Gastroesophageal sphincter (tissue), 4 donors: ENCODE measurements around the gene LTF. TPM values are rescaled to one million over a fixed set of nuclear protein-coding genes. Genes with fewer than 3 reads are reported as not detected.

Experiments
- ATAC-seq: fragments of 150-250 bp; one replicate; pipeline ENCODE4 v1.9.1; 2016; ENCODE audit warnings: mild to moderate bottlenecking, moderate library complexity
- H3K27ac ChIP-seq, 4 donors: fragments of 200-600 bp; sonication (generic) in 3 of 4; 1 replicate in 3 of 4; 2 replicates in 1 of 4; pipeline ENCODE4 v1.5.1; 2016 to 2019
- H3K27me3 ChIP-seq: fragments of 200-600 bp; sonication (generic); one replicate; pipeline ENCODE4 v1.5.1; 2019
- H3K36me3 ChIP-seq, 2 donors: fragments of 200-600 bp; sonication (generic); one replicate each; pipeline ENCODE4 v1.5.1; 2019; ENCODE audit warnings: control low read depth in 1 of 2
- H3K4me1 ChIP-seq, 3 donors: fragments of 200-600 bp; sonication (generic); 1 replicate in 2 of 3; 2 replicates in 1 of 3; pipeline ENCODE4 v1.5.1; 2016 to 2019; ENCODE audit warnings: control low read depth in 2 of 3
- H3K4me3 ChIP-seq, 2 donors: fragments of 200-600 bp; sonication (generic); one replicate each; pipeline ENCODE4 v1.5.1; 2019; ENCODE audit warnings: mild to moderate bottlenecking in 1 of 2, moderate library complexity in 1 of 2
- H3K9me3 ChIP-seq, 3 donors: fragments of 200-600 bp; sonication (generic); one replicate each; pipeline ENCODE4 v1.5.1; 2017 to 2019; ENCODE audit warnings: control low read depth in 2 of 3
- CTCF ChIP-seq, 4 experiments: fragments of 200-600 bp in 2 of 4; fragments of 450-650 bp in 2 of 4; sonication (generic) in 1 of 4; IDR thresholded peaks; one replicate each; pipeline ENCODE4 v1.5.1; 2017 to 2019; ENCODE audit warnings: antibody characterized with exemption in 4 of 4, mild to moderate bottlenecking in 2 of 4, moderate library complexity in 2 of 4
- EP300 ChIP-seq: sonication (generic); formaldehyde crosslinking; IDR thresholded peaks from one replicate; pipeline ENCODE4 v1.6.1; 2017; ENCODE audit warnings: antibody characterized with exemption, mild to moderate bottlenecking
- POLR2A ChIP-seq, 2 donors: fragments of 450-650 bp; IDR thresholded peaks; one replicate each; pipeline ENCODE4 v1.6.1; 2017; ENCODE audit warnings: antibody characterized with exemption in 2 of 2, mild to moderate bottlenecking in 2 of 2, moderate library complexity in 1 of 2
- POLR2AphosphoS5 ChIP-seq: sonication (generic); formaldehyde crosslinking; IDR thresholded peaks from one replicate; pipeline ENCODE4 v1.6.1; 2017; ENCODE audit warnings: antibody characterized with exemption
- WGBS, 2 donors: methylation state at CpG; one replicate each; pipeline ENCODE4 v1.1.5; 2018; ENCODE audit warnings: low coverage in 1 of 2; 5-methylcytosine and 5-hydroxymethylcytosine counted together
- total RNA-seq, 4 donors: library from RNA; depleted of rRNA; stranded (reverse); fragments of >200 nt; gene quantifications; one replicate each; pipeline ENCODE4 v1.1.0, GENCODE V29; 2016

Gene LTF
- total RNA-seq, 4 donors from 2014 or later: 1.2 to 198 (median 1.4) TPM

GRCh38 chr3:46506526-46506925, 41.8 kb upstream of the LTF start:
- peaks cover 20% of the 10 kb centered on the region for H3K27me3 ChIP-seq
- 59 to 91% methylated on average over 3 of the region's 3 CpGs for WGBS, 2 donors
- ATAC-seq: no peak
- H3K9me3 ChIP-seq: no peaks in the 10 kb centered on the region
- no peak overlapping the region for H3K4me3 ChIP-seq
- TF ChIP-seq POLR2AphosphoS5: no peak
- no peak for TF ChIP-seq EP300
- no peak for TF ChIP-seq CTCF (IDR thresholded peaks at IDR 0.05)
- TF ChIP-seq POLR2A (IDR thresholded peaks at IDR 0.05): no peak
- no peaks in the 10 kb centered on the region for H3K36me3 ChIP-seq
- no peaks in the 10 kb centered on the region for H3K4me1 ChIP-seq
- no peak overlapping the region for H3K27ac ChIP-seq

- Histone ChIP-seq H3K4me1 (no peaks in the 10 kb centered on the region), H3K36me3 (no peaks in the 10 kb centered on the region), H3K4me3 (no peak overlapping the region), H3K9me3 (no peaks in the 10 kb centered on the region), H3K27ac (no peak overlapping the region), H3K27me3 (peaks cover 20% of the 10 kb centered on the region)
- no peak for ATAC-seq
- TF ChIP-seq POLR2AphosphoS5: no peak
- TF ChIP-seq EP300: no peak
- TF ChIP-seq POLR2A (IDR thresholded peaks at IDR 0.05): no peak
- no peak for TF ChIP-seq CTCF (IDR thresholded peaks at IDR 0.05)
- 77% methylated on average over 10 of the region's 10 CpGs; no CpG with 5 or more reads in 1 of the 2 donors for WGBS, 2 donors
Measured at GRCh38 chr3:46505953-46506352, 41.2 kb upstream of the LTF start.

- Histone ChIP-seq H3K4me3 (no peak overlapping the region), H3K27ac (no peak overlapping the region), H3K36me3 (no peaks in the 10 kb centered on the region), H3K9me3 (no peaks in the 10 kb centered on the region), H3K4me1 (no peaks in the 10 kb centered on the region), H3K27me3 (peaks cover 20% of the 10 kb centered on the region)
- no peak for ATAC-seq
- 63 to 85% methylated on average over 4 to 5 of the region's 5 CpGs for WGBS, 2 donors
- TF ChIP-seq POLR2A (IDR thresholded peaks at IDR 0.05) (no peak), POLR2AphosphoS5 (no peak), CTCF (IDR thresholded peaks at IDR 0.05) (no peak), EP300 (no peak)
Measured at GRCh38 chr3:46504789-46505188, 40.1 kb upstream of the LTF start.

- no peaks in the 10 kb centered on the region for H3K4me1 ChIP-seq
- ATAC-seq: no peak
- H3K27ac ChIP-seq: no peak overlapping the region
- H3K36me3 ChIP-seq: no peaks in the 10 kb centered on the region
- 43 to 60% methylated on average over 4 to 6 of the region's 7 CpGs for WGBS, 2 donors
- H3K4me3 ChIP-seq: no peak overlapping the region
- no peaks in the 10 kb centered on the region for H3K9me3 ChIP-seq
- H3K27me3 ChIP-seq: peaks cover 20% of the 10 kb centered on the region
- no peak for TF ChIP-seq EP300
- no peak for TF ChIP-seq POLR2A (IDR thresholded peaks at IDR 0.05)
- no peak for TF ChIP-seq CTCF (IDR thresholded peaks at IDR 0.05)
- no peak for TF ChIP-seq POLR2AphosphoS5
Measured at GRCh38 chr3:46503200-46503874, 38.6 kb upstream of the LTF start.

GRCh38 chr3:46501702-46502101, 37.0 kb upstream of the LTF start:
- 64 to 71% methylated on average over 2 to 3 of the region's 4 CpGs for WGBS, 2 donors
- no peak for ATAC-seq
- Histone ChIP-seq H3K27me3 (peaks cover 17% of the 10 kb centered on the region), H3K4me3 (no peak overlapping the region), H3K27ac (no peak overlapping the region), H3K36me3 (no peaks in the 10 kb centered on the region), H3K4me1 (no peaks in the 10 kb centered on the region), H3K9me3 (no peaks in the 10 kb centered on the region)
- no peak for TF ChIP-seq POLR2AphosphoS5
- TF ChIP-seq POLR2A (IDR thresholded peaks at IDR 0.05): no peak
- no peak for TF ChIP-seq CTCF (IDR thresholded peaks at IDR 0.05)
- TF ChIP-seq EP300: no peak
